ENCODE results near the gene CAMK2B.

CAMK2B gene

DNA sequence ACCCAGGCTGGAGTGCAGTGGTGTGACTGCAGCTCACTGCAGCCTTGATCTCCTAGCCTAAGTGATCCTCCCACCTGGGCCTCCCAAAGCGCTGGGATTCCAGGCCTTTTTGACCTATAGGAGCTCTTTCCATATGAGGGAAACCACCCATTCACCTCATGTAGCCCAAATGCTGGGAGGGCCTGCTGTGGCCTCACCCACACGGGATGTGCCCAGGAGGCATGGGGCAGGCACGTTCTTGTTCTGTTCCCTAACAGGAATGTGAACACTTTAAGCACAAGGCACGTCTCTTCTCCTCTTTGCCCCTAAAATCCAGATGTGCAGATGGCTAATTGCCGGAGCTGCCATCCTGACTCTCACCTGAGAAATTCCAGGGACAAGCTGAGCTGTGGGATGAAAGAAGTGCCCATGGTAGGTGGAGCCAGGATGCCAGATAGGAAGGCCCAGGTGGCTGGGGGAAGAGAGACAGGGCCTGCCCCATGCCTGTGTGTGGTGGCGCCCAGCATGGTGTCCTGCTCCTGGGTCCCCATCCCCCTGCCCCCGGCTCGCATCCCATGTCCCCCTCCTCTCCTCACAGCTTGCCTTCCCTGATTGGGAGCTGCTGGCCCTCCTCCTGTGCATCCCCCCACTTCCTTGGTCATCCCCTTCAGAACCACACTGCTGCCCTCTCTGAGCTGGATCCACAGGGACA is 17.3 kb downstream of the CAMK2B start:
- DNase-seq, result no peak

DNA sequence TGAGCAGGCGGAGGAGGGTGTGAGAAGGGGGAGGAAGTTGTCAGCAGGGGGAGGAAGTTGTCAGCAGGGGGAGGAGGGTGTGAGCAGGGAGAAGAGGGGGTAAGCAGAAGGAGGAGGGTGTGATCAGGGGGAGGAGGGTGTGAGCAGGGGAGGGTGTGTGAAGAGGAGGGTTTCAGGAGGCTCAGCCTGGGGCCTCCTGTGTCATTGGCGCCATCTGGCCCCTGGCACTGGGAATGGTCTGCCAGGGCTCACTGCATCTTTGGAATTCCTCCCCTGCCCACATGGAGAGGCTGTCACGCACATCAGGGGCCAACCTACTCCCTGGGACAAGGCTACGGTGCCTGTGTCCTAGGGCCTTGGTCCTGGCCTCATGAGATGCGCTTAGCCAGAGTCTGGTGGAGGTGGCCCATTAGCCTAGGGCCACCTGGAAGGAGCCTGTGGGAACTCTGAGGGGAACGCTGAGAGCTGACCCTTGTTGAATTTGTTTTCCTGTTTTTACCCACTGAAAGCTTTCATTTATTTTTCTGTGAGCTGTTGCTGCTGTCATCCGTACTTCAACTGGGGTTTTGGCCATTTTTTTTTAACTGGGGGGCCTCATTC is 18.0 kb downstream of the CAMK2B start:
- DNase-seq, result peak; percentile 82

DNA sequence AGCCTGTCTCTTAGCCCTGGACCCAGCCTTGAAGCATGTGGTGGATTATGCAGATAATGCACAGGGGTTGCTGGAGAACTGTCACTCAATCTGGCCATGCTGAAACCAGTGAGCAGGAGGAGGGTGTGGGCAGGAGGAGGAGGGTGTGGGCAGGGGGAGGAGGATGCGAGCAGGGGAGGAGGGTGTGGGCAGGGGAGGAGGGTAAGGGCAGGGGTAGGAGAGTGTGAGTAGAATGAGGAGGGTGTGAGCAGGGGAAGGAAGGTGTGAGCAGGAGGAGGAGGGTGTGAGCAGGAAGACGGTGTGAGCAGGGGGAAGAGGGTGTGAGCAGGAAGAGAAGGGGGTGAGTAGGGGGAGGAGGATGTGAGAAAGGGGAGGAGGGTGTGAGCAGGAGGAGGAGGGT is 18.8 kb downstream of the CAMK2B start:
- no peak for DNase-seq

DNA sequence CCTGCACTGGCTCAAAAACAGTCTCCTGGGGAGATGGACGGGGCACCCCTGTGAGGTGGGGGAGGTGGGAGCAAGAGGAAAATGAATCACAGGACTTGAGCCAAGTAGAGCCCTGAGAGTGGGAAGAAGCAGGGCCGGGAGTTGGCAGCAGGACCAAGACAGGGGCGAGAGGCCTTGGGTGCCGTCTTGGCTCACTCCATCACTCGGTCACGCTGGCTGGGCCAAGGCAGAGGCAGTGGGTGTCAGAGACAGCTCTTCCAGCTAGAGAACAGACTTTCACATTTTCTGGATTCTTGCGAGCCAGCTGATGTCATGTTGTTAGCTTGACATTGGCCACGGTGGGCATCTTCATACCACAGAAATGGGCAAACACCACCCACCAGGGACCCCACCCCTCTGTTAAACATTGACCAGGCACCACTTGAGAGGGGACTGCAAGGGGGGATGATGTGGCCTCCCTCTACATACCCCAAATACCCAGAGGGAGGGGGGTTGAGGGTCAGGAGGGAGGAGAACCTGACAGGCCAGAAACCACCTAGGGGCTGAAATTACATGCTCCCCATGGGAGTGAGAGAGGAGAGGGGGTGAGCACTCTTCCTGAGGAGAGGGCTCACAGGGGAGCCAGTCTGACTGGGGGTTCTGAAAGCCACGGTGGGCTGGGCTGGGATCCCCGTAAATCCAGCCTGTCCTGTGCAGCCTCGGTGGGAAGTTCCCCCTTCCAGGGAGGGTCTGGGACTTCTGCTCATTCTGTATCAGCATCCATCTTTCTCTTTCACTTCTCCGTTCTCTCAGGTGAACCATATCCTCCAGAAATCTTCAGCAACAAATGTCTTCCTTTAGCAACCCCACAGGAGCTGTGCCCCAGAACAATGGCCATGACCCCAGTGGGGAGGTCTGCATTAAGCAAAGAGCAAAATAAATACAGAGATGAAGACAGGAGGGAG is 19.6 kb downstream of the CAMK2B start:
- DNase-seq, result no peak

DNA sequence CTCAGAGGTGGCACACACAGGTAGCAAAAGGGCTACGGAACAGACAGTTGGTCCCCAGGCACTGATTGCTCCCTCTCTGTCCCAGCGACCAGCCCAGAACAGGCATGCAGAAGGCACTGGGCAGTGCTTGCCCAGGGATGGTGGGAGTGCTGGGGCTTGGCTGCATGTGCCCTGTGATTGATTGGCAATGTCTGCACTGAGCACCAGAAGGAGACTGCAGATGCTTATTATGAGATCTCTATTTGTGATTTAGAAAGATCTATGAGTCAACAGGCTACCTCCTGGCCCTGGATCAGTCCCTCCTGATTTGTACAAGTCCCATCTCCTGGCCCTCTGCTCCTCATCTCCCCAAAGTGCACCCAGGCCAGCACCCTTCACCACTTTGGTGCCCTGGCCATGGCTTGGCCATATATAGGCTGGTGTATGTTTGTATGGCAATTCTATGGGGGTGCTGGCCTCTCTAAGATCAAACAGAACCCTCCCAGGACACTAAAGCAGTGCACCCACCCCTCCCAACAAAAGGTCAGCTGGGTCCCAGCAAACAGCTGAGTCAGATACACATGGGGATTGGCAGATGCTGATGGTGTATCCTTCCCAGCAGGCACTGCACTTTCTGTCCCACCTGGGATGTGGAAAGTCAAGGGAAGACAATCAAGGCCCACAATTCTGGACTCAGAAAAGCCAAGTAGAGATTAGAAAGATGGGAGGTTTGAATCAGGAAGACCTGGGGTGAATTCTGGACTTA is 30.9 kb downstream of the CAMK2B start:
- no peak for DNase-seq

DNA sequence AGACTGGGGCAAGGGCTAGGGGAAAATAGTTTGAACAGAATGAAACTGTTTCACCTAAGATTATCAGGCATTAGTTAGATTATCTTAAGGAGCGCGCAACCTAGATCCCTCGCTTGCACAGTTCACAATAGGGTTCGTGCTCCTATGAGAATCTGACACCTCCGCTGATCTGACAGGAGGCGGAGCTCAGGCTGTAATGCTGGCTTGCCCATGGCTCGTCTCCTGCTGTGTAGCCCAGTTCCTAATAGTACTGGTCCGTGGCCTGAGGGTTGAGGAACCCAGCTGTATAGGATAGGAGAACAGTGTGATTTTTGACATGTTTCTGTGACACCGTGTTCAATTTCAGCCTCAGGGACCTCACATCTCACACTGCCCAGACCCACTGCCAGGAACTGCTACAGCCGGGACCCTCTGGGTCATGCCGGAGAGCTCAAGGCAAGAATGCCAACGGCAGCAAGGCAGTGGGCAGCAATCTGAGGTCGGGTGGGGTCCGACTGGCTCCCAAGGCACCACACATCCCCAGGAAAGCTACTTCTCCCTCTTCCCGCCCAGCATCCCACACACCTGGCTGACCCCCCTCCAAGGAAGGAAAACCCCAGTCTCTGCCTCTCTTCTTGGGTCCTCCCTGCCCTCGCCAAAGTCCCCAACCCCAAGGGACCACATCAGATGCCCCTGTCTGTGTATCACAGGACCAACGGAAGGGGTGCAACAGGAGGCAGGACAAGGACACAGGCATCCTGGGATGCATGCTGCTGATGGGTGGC is 31.7 kb downstream of the CAMK2B start:
- DNase-seq, result no peak

DNA sequence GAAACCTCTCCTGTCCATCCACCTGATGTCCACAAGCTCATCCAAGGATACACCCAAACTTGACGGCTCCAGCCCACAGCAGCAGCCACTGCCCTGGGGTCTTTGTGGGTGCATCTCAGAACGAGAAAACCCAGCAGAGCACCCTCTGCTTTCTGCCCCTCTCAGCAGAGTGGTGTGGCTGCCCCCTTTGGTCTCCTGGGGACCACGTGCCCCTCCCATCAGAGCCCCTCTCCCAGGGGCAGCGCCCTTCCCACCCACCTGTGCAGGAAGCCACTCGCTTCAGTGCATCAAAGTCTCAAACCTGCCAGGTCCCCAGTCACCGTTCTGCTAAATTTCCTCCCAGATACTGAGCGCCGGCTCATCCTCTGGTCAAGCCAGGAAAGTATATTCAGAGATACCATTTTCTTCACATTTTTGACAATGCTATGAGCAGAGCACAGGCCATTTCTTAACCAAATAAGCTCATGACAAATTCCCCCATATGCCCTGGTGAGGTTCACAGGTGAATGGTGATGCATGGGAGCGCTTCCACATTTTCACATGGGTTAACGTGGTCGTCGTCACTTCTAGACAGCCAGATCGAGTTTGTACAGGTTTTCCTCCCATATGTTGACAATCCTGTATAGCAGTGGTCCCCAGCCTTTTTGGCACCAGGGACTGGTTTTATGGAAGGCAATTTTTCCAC is 32.4 kb downstream of the CAMK2B start:
- no peak for DNase-seq

DNA sequence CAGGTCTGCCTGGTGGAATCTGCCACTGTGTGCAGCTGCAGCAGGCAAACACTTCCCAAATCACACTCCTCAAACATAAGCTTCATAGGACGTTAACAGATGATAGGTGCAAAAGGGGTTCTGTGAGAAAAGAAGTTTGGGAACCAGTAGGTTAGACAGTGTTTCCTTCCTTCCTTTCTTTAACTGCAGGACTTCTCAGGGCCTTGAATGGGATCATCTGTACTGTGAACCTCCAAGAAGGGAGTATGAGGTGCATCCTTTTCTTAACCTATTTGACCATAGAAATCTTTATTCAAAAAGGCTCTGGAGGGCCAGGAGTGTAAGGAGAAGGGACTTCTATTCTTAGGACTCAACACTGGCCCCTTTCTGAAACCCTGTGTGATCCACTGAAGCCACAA is 33.0 kb downstream of the CAMK2B start:
- no peak for DNase-seq

DNA sequence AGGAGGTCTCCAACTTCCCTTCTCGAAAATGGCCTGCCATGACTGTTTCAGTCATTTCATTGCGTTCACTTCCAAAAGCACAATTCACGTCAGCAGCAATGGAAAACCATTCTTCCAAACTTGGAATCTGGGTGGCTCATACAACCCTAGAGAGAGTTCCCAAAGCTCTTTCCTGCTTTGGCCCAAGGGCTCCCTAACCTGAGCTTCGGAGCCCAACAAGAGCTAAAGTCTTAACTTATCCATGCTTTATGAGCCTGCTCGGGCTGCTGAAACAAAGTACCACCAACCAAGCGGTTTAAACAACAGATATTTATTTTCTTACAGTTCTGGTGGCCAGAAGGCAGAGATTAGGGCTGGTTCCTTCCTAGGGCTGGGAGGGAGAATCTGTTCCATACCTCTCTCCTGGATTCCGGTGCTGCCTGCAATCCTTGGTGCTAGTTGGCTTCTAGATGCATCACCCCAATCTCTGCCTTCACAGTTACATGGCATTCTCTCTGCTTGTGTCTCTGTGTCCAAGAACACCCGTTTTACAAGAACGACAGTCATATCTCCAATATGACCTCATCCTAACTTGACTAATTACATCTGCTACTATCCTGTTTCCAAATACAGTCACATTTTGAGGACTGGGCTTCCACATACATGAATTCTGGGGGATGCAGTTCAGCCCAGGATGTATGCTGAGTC is 33.5 kb downstream of the CAMK2B start:
- DNase-seq, result no peak

DNA sequence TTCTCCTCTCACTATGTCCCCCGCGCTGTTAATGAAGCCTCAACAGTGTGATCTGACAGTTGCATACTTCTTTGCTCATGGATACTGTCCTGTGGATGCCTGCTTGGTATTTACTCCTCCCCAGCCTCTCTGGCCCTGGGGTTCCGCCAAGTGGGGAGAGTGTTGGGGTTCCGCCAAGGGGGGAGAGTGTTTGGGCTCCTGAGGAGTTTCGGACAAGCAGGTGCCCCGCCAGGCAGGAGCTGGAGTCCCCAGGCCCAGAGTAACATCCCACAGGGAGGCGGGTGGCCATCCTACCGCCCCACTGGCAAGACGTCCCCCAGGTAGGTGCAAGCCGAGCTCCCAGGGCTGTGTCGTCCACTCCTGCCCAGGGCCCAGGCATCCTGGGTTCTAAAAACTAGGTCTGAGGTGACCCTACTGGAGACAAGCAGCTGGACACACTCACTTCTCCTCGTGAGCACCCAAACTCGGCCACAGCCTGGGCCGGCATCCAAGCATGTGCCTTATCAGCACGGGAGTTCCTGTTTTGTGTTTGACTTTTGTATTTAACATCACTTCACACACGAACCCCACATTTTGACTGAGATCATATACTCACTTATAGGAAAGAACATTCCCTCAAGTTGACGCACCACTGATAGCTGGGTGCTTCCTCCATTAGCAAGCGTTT is 34.2 kb downstream of the CAMK2B start:
- no peak for DNase-seq

DNA sequence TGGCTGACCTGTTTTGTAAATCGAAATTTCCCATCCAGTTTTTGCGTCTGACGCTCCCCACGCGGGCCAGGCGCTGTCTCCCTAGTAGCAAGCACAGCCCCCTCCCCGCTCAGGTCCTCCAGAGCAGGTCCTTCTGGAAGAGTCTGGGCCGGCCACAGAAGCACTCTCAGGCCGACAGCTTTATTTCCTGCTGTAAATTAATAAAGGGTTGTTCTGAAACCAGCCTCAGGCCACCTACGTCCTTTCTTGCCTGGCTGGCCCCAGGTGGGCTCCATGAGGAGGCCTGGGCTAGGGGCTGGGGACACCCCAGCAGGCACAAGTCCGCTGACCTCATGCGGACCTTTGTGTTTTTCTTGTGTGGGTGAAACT is 35.2 kb downstream of the CAMK2B start:
- DNase-seq, result no peak

DNA sequence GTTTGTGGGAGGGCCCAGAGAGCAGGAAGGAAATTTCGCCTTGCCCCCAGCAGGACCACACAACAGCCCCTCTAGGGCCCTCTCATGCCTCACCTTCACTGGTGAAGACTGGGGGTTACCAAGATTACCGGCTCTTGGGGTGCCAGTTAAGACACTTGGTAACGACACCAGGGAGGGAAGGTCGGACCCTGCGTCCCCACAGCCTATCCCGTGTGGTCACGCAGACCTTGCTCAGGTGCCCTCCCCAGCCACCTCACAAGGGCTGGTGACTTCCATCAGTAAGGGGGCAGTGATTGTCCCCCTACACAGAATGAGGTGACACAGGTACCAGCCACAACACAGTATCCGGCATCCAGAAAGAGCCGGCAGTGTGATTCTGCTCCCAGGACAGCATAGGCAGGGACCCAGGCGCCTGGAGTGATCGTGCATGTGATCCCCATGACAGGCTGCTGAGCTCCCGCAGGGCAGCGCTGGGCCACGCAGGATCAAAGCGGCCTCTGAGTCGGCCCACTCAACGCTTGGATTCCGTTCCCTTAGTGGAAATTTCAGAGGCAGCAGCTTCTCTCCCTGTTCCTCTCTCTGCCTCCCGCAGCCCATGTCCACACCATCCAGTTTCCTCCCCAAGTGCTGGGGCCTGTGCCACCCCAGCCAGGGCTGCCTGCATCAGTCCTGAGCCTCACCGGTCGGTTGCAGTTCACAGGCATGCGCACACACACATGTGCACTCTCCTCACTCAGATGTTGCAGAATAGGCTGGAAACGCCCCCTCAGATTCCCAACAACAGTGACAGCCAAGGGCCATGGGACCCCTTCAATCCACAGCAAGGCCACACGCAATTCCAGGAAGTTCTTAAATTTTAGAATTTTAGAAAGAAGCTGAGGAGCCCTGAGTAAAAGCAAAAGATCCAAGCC is 35.8 kb downstream of the CAMK2B start:
- DNase-seq, result no peak

DNA sequence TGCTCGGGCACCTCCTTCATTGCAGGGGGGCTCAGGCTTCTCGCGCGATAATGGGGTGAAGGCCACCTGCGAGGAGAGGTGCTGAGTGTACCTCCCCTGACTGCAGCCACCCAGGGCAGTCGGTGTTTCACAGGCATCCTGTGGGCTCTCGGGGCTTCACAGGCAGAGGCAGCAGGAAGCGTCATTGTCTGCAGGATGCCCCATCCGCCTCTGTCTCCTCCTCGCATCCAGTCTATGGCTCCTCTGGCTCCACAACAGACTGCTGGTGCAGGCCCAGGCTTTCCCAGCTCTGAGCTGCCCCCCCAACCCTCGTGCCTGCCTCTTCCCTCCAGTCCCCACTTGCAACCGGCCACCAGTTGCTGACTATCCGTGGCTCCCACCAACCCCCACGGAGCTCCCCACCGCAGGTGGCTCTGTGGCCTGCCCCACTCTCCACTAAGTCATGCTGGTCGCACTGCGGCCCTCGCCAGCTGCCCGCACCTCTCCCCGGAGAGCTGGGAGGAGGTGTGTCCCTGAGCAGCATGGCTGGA is 36.5 kb downstream of the CAMK2B start:
- DNase-seq, result no peak

DNA sequence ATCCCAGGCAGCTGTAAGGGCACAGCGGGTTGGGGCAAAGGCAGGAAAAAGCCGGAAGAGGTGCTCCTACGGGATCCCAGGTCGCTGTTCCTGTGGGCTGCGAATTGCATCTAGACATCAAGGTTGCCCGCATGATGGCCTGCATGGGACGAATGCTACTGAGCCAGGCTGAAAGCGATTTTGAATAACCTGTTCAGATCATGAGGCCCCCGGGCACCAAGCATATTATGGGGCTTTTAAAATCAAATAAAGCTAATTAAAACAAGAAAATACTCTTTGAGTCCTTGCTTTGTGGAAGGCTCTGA is 37.1 kb downstream of the CAMK2B start:
- DNase-seq, result no peak

DNA sequence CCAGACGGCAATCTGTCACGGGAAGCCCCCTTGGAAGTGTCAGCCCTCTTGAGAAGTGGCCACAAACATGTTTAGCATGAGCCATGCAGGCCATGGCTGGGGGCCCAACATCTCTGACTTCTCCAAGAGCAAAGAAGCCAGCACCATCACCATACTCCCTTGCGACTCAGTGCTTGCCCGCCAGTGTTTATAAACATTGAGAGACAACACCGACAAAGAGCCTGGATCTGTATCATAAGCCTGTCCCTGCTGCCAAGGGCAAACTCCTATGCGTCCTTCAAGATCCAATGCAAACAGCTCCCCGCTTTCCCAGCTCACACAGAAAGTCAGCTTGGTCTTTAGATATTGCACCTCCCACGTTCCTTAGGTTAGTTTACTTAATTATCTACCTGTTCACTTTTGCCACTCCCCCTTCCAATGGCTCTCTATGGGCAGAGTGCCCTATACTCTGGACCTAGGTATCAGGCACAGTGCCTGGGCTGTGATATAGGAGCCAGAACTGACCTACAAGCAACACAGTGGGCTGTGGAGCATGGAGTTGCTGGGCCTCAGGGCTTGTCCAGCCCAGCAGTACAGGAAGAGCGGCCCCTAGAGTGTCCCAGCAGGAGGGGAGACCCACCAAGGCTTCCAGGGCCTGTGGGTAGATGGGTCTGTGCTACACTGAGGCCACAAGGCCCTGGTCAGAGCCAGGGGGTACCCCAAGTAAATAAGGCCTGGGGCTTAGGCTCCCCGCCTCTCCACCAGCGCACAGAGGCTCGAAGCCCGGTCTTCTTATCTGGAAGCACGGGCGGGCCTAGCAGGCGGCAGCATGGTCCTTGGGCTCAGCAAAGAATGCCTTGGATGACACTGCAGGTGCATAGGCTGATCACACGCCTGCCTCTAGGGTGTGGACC is 37.7 kb downstream of the CAMK2B start:
- no peak for DNase-seq

DNA sequence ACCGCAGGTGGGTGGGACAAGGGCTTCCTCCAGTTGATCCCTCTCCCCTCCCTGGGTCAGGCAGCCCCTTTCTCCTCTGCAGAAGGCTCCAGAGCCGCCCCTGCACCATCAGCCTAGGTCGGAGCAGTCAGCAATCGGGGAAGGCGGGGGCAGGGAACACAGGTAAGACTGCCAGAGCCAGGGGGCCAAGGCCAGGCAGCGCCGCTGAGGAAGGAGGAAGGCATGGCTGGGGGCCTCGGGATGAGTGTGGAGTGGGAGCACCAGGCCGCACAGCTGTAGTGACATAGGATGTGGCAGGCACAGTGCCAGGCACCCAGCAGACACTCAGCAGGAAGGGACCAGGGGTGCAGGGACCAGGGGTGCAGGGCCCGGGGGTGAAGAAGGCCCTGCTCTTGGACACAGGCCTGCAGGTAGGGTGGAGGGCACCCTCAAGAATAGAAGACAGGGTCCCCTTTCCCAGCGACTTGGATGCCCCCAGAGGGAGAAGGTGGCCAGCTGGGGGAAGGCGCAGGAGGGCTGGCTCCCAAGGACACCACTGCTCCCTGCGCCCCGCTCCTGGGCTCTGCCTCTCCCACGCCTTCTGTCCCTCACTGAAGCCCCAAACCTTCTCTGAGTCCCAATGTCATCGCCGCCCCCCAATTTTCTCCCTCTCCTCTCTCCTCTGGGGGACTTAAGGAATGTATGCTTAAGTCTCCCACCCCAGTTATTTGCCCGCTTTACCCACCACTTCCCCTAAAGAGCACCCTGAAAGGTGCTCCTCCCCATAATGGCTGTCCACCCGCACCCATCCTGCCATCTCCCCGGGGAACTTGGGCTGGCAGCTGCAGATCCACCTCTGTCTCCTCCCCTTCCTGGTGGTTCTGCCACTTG is 38.5 kb downstream of the CAMK2B start:
- DNase-seq, result no peak

DNA sequence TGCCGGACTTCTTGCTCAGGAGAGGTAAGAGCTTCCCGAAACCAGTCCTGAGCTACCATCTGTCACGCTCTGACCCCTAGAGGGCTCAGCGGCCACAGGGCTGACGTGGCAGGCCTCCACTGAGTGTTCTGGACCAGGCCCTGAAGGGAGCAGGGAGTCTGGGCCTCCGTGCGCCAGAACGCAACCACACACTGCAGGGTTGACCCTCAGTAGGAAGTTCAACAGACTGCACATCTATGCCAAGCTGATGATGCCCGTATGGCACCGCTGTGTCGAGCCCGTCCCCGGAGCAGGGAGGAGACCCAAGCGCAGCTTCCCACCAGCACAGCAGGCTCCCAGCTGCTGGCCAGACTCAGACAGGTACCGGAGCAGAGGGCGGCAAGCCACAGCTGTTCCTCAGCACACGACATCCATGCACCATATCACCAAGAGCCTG is 39.2 kb downstream of the CAMK2B start:
- peak; percentile 28 for DNase-seq

All from NCI-H1694 treated with DMSO at 0.1 percent for 48 hours (cell line).